A549 (cell line): Measurements from ENCODE around the gene CELF5. TPM values are rescaled to one million over a fixed set of nuclear protein-coding genes. Genes with fewer than 3 reads are reported as not detected.

Experiments used
- ATAC-seq, 2 experiments: fragments of 200-7000 bp in 1 of 2; fragments of >200 bp in 1 of 2; cut with Nextera tagmentation in 1 of 2; cut with Tn5 transposase in 1 of 2; 3 replicates each; pipeline versions ENCODE4 v1.8.0 to v1.9.1; 2018 to 2020; ENCODE audit warnings: mild to moderate bottlenecking in 1 of 2, moderate library complexity in 1 of 2
- CTCF ChIA-PET: fragments of 300-600 bp; sonication (Branson Sonifier 250); formaldehyde crosslinking; extraction: SDS; loops from one replicate; lab custom pipeline; 2021; ENCODE audit warnings: antibody characterized with exemption, inconsistent platforms; lab: Yijun Ruan, JAX
- POLR2A ChIA-PET: fragments of 350-600 bp; formaldehyde crosslinking; extraction: SDS; loops from one replicate; lab custom pipeline; 2021; ENCODE audit warnings: antibody characterized with exemption, inconsistent platforms; lab: Yijun Ruan, JAX
- DNase-seq, 2 experiments: peaks; one replicate each; pipeline versions ENCODE4 v3.0.0 to v3.0.0-alpha.2; 2011 to 2016; ENCODE audit warnings: low read depth in 1 of 2, low spot score in 1 of 2
- FAIRE-seq: peaks from 2 replicates; lab custom pipeline; 2011; peaks lifted over from hg19 to GRCh38; lab: Jason Lieb, UNC
- H3K27ac ChIP-seq, 2 experiments: fragments of >200 bp; sonication (Bioruptor Twin); formaldehyde crosslinking; 3 replicates each; pipeline ENCODE4 v1.5.1; 2016 to 2017
- H3K4me1 ChIP-seq: fragments of >200 bp; sonication (Bioruptor Twin); formaldehyde crosslinking; 3 replicates; pipeline ENCODE4 v1.6.1; 2016
- H3K4me2 ChIP-seq: fragments of >200 bp; sonication (Bioruptor Twin); formaldehyde crosslinking; 3 replicates; pipeline ENCODE4 v1.6.1; 2016
- H3K4me3 ChIP-seq: fragments of >200 bp; sonication (Bioruptor Twin); formaldehyde crosslinking; 3 replicates; pipeline ENCODE4 v1.5.1; 2016
- H3K9me3 ChIP-seq: fragments of >200 bp; sonication (Bioruptor Twin); formaldehyde crosslinking; 3 replicates; pipeline ENCODE4 v1.6.1; 2016
- EHMT2 ChIP-seq: fragments of 200-600 bp; sonication (generic); IDR thresholded peaks from 2 replicates; pipeline ENCODE4 v1.6.1; 2016; ENCODE audit warnings: antibody characterized with exemption, low read depth, mild to moderate bottlenecking, moderate library complexity
- EP300 ChIP-seq, 2 experiments: fragments of >200 bp; sonication (Bioruptor Twin); formaldehyde crosslinking; IDR thresholded peaks; 2 replicates in 1 of 2; 3 replicates in 1 of 2; pipeline ENCODE4 v1.6.1; 2016 to 2017
- ESRRA ChIP-seq: fragments of 150-350 bp; IDR thresholded peaks from 2 replicates; pipeline ENCODE4 v1.6.1; 2014; ENCODE audit warnings: mild to moderate bottlenecking, low read length, borderline replicate concordance
- FOSL2 ChIP-seq, 2 experiments: fragments of 450-650 bp in 1 of 2; fragments of >200 bp in 1 of 2; sonication (Bioruptor Twin) in 1 of 2; formaldehyde crosslinking; IDR thresholded peaks; 2 replicates each; pipeline versions ENCODE4 v1.5.0 to v1.6.1; 2016 to 2020; ENCODE audit warnings: mild to moderate bottlenecking in 1 of 2, moderate library complexity in 1 of 2
- FOXS1 ChIP-seq: fragments of 250-450 bp; sonication (Bioruptor Pico); IDR thresholded peaks from 2 replicates; pipeline ENCODE4 v1.5.0; 2020; ENCODE audit warnings: mild to moderate bottlenecking, moderate library complexity
- GATA3 ChIP-seq: IDR thresholded peaks from 2 replicates; pipeline ENCODE4 v1.6.1; 2012; ENCODE audit warnings: borderline replicate concordance
- HDAC2 ChIP-seq: fragments of 200-600 bp; sonication (generic); IDR thresholded peaks from 2 replicates; pipeline ENCODE4 v1.6.1; 2016
- HOXA7 ChIP-seq: fragments of 250-450 bp; sonication (Bioruptor Pico); IDR thresholded peaks from 2 replicates; pipeline ENCODE4 v1.5.0; 2020; ENCODE audit warnings: mild to moderate bottlenecking, moderate library complexity
- HOXB13 ChIP-seq: fragments of 250-450 bp; sonication (Bioruptor Pico); IDR thresholded peaks from 2 replicates; pipeline ENCODE4 v1.5.0; 2020; ENCODE audit warnings: low read depth, mild to moderate bottlenecking, moderate library complexity
- JUNB ChIP-seq: fragments of >200 bp; sonication (Bioruptor Twin); formaldehyde crosslinking; IDR thresholded peaks from 2 replicates; pipeline ENCODE4 v1.6.1; 2016
- KDM1A ChIP-seq: fragments of 200-600 bp; sonication (generic); IDR thresholded peaks from 2 replicates; pipeline ENCODE4 v1.6.1; 2016; ENCODE audit warnings: low read depth, mild to moderate bottlenecking
- NFE2L2 ChIP-seq: fragments of 150-350 bp; conservative IDR thresholded peaks from 2 replicates; pipeline ENCODE4 v1.6.1; 2014; ENCODE audit warnings: low read length
- POLR2AphosphoS2 ChIP-seq: conservative IDR thresholded peaks from 2 replicates; pipeline ENCODE4 v1.6.1; 2012; ENCODE audit warnings: low read length, improper control_type of control experiment, inconsistent platforms
- RARB ChIP-seq: fragments of 250-450 bp; sonication (Bioruptor Pico); IDR thresholded peaks from 2 replicates; pipeline ENCODE4 v1.8.0; 2021; ENCODE audit warnings: mild to moderate bottlenecking, moderate library complexity
- RFX5 ChIP-seq: fragments of 450-650 bp; IDR thresholded peaks from 2 replicates; pipeline ENCODE4 v1.7.1; 2014; ENCODE audit warnings: antibody characterized with exemption, mild to moderate bottlenecking, moderate library complexity
- SMC3 ChIP-seq: fragments of >200 bp; sonication (Bioruptor Twin); formaldehyde crosslinking; IDR thresholded peaks from 3 replicates; pipeline ENCODE4 v1.6.1; 2018; ENCODE audit warnings: inconsistent platforms
- ZC3H11A ChIP-seq: fragments of 450-650 bp; IDR thresholded peaks from 2 replicates; pipeline ENCODE4 v1.6.1; 2014; ENCODE audit warnings: antibody characterized with exemption, mild to moderate bottlenecking
- ZNF302 ChIP-seq: fragments of 250-450 bp; sonication (Bioruptor Pico); IDR thresholded peaks from 2 replicates; pipeline ENCODE4 v1.9.0; 2021; ENCODE audit warnings: inconsistent platforms, mild to moderate bottlenecking, moderate library complexity
- WGBS: methylation state at CpG from one replicate; pipeline ENCODE4 v1.1.6; 2017; ENCODE audit errors: missing lambda C conversion rate; 5-methylcytosine and 5-hydroxymethylcytosine counted together
- polyA plus RNA-seq, 4 experiments: library from polyadenylated mRNA; depleted of rRNA in 3 of 4; stranded (reverse); fragments of >200 nt; fragmentation: RNase III in 1 of 4; extraction: RNeasy Plus Mini Kit Qiagen cat#74134 plus additional on column Dnase treatment in 1 of 4; gene quantifications; 2 replicates in 3 of 4; 3 replicates in 1 of 4; pipeline ENCODE4 v1.2.3, GENCODE V29; 2011 to 2017
- TF ChIP-seq, protein P1 (sequence below): fragments of 450-650 bp; IDR thresholded peaks from 2 replicates; pipeline ENCODE4 v1.6.1; 2014; ENCODE audit warnings: antibody characterized with exemption
- TF ChIP-seq, protein P2 (sequence below): IDR thresholded peaks from 2 replicates; pipeline ENCODE4 v1.6.1; 2012
- TF ChIP-seq, protein P3 (sequence below): fragments of 250-450 bp; sonication (Bioruptor Pico); IDR thresholded peaks from 2 replicates; pipeline ENCODE4 v1.5.0; 2021; ENCODE audit warnings: mild to moderate bottlenecking, moderate library complexity, borderline replicate concordance
- TF ChIP-seq, protein P4 (sequence below): fragments of 250-450 bp; sonication (Bioruptor Pico); IDR thresholded peaks from 2 replicates; pipeline ENCODE4 v1.5.0; 2020; ENCODE audit warnings: low read depth, mild to moderate bottlenecking, moderate library complexity

CELF5 gene
- polyA plus RNA-seq, 2 of the 4 experiments (the other 2 are of a cell fraction), result 0.31 to 0.61 TPM

DNA sequence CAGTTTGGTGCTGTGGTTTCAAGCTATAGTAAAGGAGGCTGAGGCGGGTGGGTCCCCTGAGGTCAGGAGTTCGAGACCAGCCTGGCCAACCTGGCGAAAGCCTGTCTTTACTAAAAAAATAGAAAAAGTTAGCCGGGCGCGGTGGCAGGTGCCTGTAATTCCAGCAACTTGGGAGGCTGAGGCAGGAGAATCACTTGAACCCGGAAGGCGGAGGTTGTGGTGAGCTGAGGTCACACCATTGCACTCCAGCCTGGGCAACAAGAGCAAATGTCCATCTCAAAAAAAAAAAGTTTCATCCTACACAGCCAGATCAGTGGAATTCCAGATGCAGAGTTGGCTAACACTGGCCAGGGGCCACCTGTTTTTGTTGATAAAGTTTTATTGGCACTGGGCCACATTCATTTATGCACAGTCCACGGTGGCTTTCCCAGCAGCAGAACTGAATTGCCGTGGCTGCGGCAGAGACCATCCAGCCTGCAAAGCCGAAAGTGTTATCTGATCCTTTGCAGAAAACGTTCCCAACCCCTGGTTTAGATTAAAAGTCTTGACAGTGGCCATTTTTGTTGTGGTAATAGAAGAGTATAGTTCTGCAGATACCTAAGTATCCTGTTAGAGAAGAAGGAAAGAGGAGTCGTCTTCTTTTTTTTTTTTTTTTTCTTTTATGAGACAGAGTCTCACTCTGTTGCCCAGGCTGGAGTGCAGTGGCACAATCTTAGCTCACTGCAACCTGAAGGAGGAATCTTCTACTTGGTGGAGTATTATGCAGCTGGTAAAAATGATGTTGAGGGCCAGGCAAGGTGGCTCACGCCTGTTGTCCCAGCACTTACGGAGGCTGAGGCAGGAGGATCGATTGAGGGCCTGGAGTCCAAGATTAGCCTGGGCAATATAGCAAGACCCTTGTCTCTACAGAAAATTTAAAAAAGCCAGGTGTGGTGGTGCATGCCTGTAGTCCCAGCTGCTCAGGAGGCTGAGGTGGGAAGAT is 30.1 kb upstream of the CELF5 start:
- H3K9me3 ChIP-seq, result no peaks in the 10 kb centered on the region
- H3K4me1 ChIP-seq, result no peaks in the 10 kb centered on the region
- H3K27ac ChIP-seq, result no peak overlapping the region
- FAIRE-seq (no peak), DNase-seq (no peak), ATAC-seq (no peak)
- 89% methylated on average over 17 of the region's 17 CpGs for WGBS
- no peak for TF ChIP-seq EP300 (IDR thresholded peaks at IDR 0.05)
- TF ChIP-seq GATA3, result no peak
- no peak for TF ChIP-seq SMC3
- TF ChIP-seq, protein P1, sequence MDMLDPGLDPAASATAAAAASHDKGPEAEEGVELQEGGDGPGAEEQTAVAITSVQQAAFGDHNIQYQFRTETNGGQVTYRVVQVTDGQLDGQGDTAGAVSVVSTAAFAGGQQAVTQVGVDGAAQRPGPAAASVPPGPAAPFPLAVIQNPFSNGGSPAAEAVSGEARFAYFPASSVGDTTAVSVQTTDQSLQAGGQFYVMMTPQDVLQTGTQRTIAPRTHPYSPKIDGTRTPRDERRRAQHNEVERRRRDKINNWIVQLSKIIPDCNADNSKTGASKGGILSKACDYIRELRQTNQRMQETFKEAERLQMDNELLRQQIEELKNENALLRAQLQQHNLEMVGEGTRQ, result no peak
- TF ChIP-seq, protein P2, sequence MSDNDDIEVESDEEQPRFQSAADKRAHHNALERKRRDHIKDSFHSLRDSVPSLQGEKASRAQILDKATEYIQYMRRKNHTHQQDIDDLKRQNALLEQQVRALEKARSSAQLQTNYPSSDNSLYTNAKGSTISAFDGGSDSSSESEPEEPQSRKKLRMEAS, result no peak
- TF ChIP-seq FOXS1 (CRISPR knock-in tag), result no peak
- TF ChIP-seq RFX5, result no peak
- TF ChIP-seq ESRRA, result no peak
- TF ChIP-seq, protein P3, sequence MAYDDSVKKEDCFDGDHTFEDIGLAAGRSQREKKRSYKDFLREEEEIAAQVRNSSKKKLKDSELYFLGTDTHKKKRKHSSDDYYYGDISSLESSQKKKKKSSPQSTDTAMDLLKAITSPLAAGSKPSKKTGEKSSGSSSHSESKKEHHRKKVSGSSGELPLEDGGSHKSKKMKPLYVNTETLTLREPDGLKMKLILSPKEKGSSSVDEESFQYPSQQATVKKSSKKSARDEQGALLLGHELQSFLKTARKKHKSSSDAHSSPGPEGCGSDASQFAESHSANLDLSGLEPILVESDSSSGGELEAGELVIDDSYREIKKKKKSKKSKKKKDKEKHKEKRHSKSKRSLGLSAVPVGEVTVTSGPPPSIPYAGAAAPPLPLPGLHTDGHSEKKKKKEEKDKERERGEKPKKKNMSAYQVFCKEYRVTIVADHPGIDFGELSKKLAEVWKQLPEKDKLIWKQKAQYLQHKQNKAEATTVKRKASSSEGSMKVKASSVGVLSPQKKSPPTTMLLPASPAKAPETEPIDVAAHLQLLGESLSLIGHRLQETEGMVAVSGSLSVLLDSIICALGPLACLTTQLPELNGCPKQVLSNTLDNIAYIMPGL, result no peak
- TF ChIP-seq, protein P4, sequence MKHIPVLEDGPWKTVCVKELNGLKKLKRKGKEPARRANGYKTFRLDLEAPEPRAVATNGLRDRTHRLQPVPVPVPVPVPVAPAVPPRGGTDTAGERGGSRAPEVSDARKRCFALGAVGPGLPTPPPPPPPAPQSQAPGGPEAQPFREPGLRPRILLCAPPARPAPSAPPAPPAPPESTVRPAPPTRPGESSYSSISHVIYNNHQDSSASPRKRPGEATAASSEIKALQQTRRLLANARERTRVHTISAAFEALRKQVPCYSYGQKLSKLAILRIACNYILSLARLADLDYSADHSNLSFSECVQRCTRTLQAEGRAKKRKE (CRISPR knock-in tag), result no peak
- no peak for TF ChIP-seq KDM1A
- no peak for TF ChIP-seq FOSL2 (IDR thresholded peaks at IDR 0.05)
- TF ChIP-seq FOSL2 (CRISPR knock-in tag; IDR thresholded peaks at IDR 0.05), result no peak
- TF ChIP-seq EHMT2, result no peak
- TF ChIP-seq JUNB, result no peak
- TF ChIP-seq HOXB13 (CRISPR knock-in tag), result no peak
- TF ChIP-seq ZNF302 (CRISPR knock-in tag), result no peak
- CTCF ChIA-PET, result interaction anchor here (0.6 to 1.3 kb wide), 3 partner anchors 30 to 1837 kb away, joined by 3 read pairs; no protein-coding TSS in a partner anchor
- POLR2A ChIA-PET, result no interaction called here
- H3K4me3 ChIP-seq, result no peak overlapping the region
- H3K4me2 ChIP-seq, result no peak overlapping the region

DNA sequence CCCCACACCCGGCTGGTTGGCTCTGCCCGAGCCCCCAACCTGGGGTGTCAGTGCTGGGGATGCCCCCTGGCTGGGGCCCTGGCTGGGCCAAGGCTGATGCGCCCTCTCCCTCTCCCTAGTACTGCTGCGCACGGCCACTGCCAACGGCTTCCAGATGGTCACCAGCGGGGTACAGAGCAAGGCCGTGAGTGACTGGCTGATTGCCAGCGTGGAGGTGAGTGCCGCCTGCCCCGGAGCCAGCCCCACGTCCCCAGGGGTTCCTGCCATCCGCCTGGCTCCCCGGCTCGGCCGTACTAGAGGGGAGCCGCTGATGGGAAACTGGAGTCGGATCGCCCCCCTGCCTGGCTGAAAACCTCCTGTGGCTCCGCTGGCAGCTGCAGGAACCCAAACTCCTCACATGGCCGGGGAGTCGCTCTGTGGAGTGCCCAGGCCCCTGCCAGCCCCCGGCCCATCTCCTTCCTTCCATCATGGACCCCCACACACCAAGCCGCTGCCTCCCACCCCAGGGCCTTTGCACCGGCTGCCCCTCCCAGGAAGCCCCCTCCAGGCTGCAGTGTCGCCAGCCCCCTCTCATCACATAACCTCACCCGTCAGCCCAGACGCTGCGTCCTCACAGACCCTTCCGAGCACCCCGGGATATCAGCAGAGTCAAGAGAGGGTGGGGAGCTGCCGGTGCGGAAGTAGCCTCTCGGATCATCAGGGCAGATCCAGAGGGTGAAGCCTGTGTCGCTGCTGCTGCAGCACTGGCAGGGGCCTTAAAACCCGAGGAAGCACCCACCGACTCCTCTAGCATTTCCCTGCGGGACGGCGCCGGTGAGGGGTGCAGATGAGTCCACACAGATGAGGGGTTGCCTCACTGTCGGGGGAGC is 28.2 kb upstream of the CELF5 start:
- DNase-seq, result no peak
- no peaks in the 10 kb centered on the region for H3K9me3 ChIP-seq
- no peak overlapping the region for H3K4me2 ChIP-seq
- ChIA-PET CTCF (no interaction called here), POLR2A (no interaction called here)
- H3K27ac ChIP-seq, result no peak overlapping the region
- H3K4me1 ChIP-seq, result no peaks in the 10 kb centered on the region
- no peak for FAIRE-seq
- ATAC-seq, result no peak
- 93% methylated on average over 19 of the region's 42 CpGs for WGBS
- H3K4me3 ChIP-seq, result no peak overlapping the region
- no peak for TF ChIP-seq RARB
- TF ChIP-seq ZC3H11A, result no peak
- TF ChIP-seq POLR2AphosphoS2, result no peak
- TF ChIP-seq FOSL2 (IDR thresholded peaks at IDR 0.05), result no peak
- no peak for TF ChIP-seq FOSL2 (CRISPR knock-in tag; IDR thresholded peaks at IDR 0.05)
- TF ChIP-seq ESRRA, result no peak
- TF ChIP-seq SMC3, result no peak
- no peak for TF ChIP-seq HDAC2
- no peak for TF ChIP-seq HOXA7 (CRISPR knock-in tag)
- TF ChIP-seq, protein P1, result no peak
- no peak for TF ChIP-seq NFE2L2
